ENCODE results near the gene RALGPS1. TPM values are rescaled to one million over a fixed set of nuclear protein-coding genes. Genes with fewer than 3 reads are reported as not detected.
A peak's percentile ranks its signal among the peaks of the same experiment; 100 is the strongest.

RALGPS1 gene
- polyA plus RNA-seq, 3 donors, result 0.60 to 4.6 (median 1.3) TPM

DNA sequence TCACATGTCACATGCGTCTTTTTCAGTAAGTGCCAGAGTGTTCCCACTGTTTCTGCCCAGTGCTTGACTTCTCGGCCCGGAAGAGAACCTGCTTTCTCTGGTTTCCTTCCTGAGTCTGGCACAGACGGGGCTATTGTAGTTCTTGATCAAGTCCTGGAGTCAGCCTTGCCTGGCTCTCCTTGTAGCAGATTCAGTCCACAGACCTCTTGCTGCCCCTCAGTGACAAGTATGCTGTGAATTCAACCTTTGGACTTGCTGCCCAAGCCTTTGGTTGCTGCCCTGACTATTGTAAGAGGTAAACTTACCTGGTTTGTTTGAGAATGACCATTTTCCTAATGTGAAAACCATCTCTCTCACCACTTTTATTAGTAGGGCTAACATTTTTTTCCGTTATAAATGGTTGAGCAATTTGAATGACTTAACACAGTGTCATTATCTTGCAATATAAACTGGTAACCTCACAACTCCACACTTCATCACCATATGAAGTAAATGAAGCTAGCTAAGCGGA, 29.4 kb upstream of the RALGPS1 start:
- peaks cover 29 to 46% of the 10 kb centered on the region in 2 donors for H3K36me3 Mint-ChIP-seq

DNA sequence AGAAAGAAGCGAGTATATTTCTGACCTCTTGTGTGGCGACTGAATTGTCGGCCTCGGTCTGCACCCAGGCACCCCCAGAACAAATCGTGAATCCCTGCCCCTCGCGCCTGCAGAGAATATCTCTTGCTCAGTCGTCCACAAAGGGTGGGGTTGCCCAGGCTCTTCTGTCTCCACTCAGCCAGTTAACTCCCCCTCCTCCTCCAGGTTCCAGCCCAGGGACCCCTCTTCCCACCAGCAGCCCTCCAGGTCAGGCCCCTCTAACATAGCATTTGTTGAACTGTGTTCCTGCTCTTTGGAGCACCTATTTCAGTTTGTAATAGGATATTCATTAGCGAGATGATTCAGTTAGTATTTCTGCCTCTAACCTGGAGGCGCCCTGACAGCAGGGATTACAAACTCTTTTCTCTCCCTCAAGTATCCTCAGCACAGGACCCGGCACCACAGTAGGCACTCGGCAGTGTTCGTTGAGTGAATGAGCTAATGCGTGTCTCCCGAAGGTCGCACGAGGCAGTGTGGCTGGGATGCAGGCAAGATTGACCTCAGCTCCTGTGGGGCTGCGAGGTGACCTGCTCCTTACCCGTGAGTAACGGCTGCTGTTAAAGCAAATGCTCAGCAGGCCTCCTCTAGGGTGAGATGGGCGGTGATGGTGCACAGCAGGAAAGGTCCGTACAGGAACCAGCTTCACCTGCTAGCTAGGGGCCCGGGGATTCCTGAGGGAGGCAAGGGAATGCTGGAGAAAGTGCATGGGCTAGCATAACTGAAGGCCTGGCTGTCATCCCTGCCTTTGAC, 28.4 kb upstream of the RALGPS1 start:
- Mint-ChIP-seq H3K27me3 (ENCODE audit: low read depth in 3 of 3) (no peaks in the 10 kb centered on the region), H3K36me3 (peaks cover 20 to 37% of the 10 kb centered on the region in 2 donors), H3K9me3 (peaks cover 0 to 3% (median 0%) of the 10 kb centered on the region in 7 donors), H3K4me3 (no peak overlapping the region), H3K4me1 (peaks cover 35% of the 10 kb centered on the region), H3K27ac (peak overlapping the region in 6 of 7 donors; percentile 14 to 77 (median 54))
- Histone ChIP-seq H4K20me1 (ENCODE audit: insufficient read depth, low read length) (peaks cover 58% of the 10 kb centered on the region), H3K79me2 (ENCODE audit: insufficient read depth, low read length) (peaks cover 31% of the 10 kb centered on the region), H3K9me3 (replicated peaks in 1 of 2; ENCODE audit: control insufficient read depth in 1 of 2, insufficient read depth in 1 of 2, low read length in 2 of 2) (no peaks in the 10 kb centered on the region), H3K36me3 (replicated peaks in 1 of 2; ENCODE audit: control insufficient read depth in 1 of 2, insufficient read depth in 2 of 2, low read length in 2 of 2) (peaks cover 19 to 27% of the 10 kb centered on the region in 2 donors), H3K4me1 (ENCODE audit: control insufficient read depth in 1 of 2, insufficient read depth in 2 of 2, low read length in 2 of 2) (peaks cover 11 to 21% of the 10 kb centered on the region in 2 donors), H3K27ac (ENCODE audit: low read depth in 1 of 2, low read length in 2 of 2) (peak overlapping the region in 1 of 2 donors; percentile 9), H3K27me3 (ENCODE audit: control insufficient read depth in 2 of 2, insufficient read depth in 2 of 2, low read length in 2 of 2) (no peaks in the 10 kb centered on the region), H3K9ac (ENCODE audit: insufficient read depth, low read length, poor library complexity, severe bottlenecking) (no peak overlapping the region), H3K4me2 (replicated peaks; ENCODE audit: extremely low read depth, low read length, poor library complexity, severe bottlenecking) (no peak overlapping the region), H3K4me3 (replicated peaks in 1 of 3; ENCODE audit: low read depth in 2 of 3, low read length in 3 of 3) (no peak overlapping the region), H2AFZ (ENCODE audit: insufficient read depth, low read depth, low read length, poor library complexity, severe bottlenecking) (no peak overlapping the region)
- DNase-seq, result no peak
- intact Hi-C loops (cut with micrococcal nuclease), result no loop called here
- WGBS (ENCODE audit: insufficient coverage), result 94% methylated on average over 18 of the region's 23 CpGs
- TF ChIP-seq, protein P1, sequence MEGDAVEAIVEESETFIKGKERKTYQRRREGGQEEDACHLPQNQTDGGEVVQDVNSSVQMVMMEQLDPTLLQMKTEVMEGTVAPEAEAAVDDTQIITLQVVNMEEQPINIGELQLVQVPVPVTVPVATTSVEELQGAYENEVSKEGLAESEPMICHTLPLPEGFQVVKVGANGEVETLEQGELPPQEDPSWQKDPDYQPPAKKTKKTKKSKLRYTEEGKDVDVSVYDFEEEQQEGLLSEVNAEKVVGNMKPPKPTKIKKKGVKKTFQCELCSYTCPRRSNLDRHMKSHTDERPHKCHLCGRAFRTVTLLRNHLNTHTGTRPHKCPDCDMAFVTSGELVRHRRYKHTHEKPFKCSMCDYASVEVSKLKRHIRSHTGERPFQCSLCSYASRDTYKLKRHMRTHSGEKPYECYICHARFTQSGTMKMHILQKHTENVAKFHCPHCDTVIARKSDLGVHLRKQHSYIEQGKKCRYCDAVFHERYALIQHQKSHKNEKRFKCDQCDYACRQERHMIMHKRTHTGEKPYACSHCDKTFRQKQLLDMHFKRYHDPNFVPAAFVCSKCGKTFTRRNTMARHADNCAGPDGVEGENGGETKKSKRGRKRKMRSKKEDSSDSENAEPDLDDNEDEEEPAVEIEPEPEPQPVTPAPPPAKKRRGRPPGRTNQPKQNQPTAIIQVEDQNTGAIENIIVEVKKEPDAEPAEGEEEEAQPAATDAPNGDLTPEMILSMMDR (IDR thresholded peaks at IDR 0.05), result no peak

More for the DNA sequence above, 29.4 kb upstream of the RALGPS1 start:
- no peak overlapping the region for H2AFZ ChIP-seq (ENCODE audit: insufficient read depth, low read depth, low read length, poor library complexity, severe bottlenecking)
- H3K4me3 Mint-ChIP-seq, result no peak overlapping the region
- H3K4me1 Mint-ChIP-seq, result peaks cover 34% of the 10 kb centered on the region
- TF ChIP-seq, protein P1 (IDR thresholded peaks at IDR 0.05), result no peak
- peak overlapping the region; percentile 65 to 90 (median 88) for H3K27ac Mint-ChIP-seq
- H3K9me3 ChIP-seq (replicated peaks in 1 of 2; ENCODE audit: control insufficient read depth in 1 of 2, insufficient read depth in 1 of 2, low read length in 2 of 2), result no peaks in the 10 kb centered on the region
- peaks cover 40% of the 10 kb centered on the region for H3K79me2 ChIP-seq (ENCODE audit: insufficient read depth, low read length)
- WGBS (ENCODE audit: insufficient coverage), result 9% methylated on average over 4 of the region's 6 CpGs
- H3K27me3 ChIP-seq (ENCODE audit: control insufficient read depth in 2 of 2, insufficient read depth in 2 of 2, low read length in 2 of 2), result no peaks in the 10 kb centered on the region
- peaks cover 29 to 37% of the 10 kb centered on the region in 2 donors for H3K36me3 ChIP-seq (replicated peaks in 1 of 2; ENCODE audit: control insufficient read depth in 1 of 2, insufficient read depth in 2 of 2, low read length in 2 of 2)
- H3K9me3 Mint-ChIP-seq, result peaks cover 0 to 1% (median 0%) of the 10 kb centered on the region in 7 donors
- H3K4me1 ChIP-seq (ENCODE audit: control insufficient read depth in 1 of 2, insufficient read depth in 2 of 2, low read length in 2 of 2), result peaks cover 11 to 21% of the 10 kb centered on the region in 2 donors
- H4K20me1 ChIP-seq (ENCODE audit: insufficient read depth, low read length), result peaks cover 68% of the 10 kb centered on the region
- peak in 1 of 3 donors; percentile 9 for DNase-seq
- no peak overlapping the region for H3K9ac ChIP-seq (ENCODE audit: insufficient read depth, low read length, poor library complexity, severe bottlenecking)
- H3K27ac ChIP-seq (ENCODE audit: low read depth in 1 of 2, low read length in 2 of 2), result peak overlapping the region; percentile 52 to 72
- H3K27me3 Mint-ChIP-seq (ENCODE audit: low read depth in 3 of 3), result no peaks in the 10 kb centered on the region
- H3K4me2 ChIP-seq (replicated peaks; ENCODE audit: extremely low read depth, low read length, poor library complexity, severe bottlenecking), result no peak overlapping the region
- H3K4me3 ChIP-seq (replicated peaks in 1 of 3; ENCODE audit: low read depth in 2 of 3, low read length in 3 of 3), result no peak overlapping the region
- intact Hi-C loops (cut with micrococcal nuclease), result no loop called here

All from CD14-positive monocyte (primary cell).